HepG2 (cell line): ENCODE data around the gene FAM83E. TPM values are rescaled to one million over a fixed set of nuclear protein-coding genes. Genes with fewer than 3 reads are reported as not detected.

Experiments used
- ATAC-seq: fragments of 200-7000 bp; cut with Tn5 transposase; 3 replicates; pipeline ENCODE4 v1.9.1; 2020; ENCODE audit warnings: mild to moderate bottlenecking, moderate library complexity
- BruUV-seq: library from RNA; stranded (reverse); fragments of 400-500 nt; replicated peaks from 2 replicates; lab custom pipeline; 2021; lab: Mats Ljungman, UMichigan
- CTCF ChIA-PET: fragments of 300-600 bp; formaldehyde crosslinking; extraction: SDS; loops from one replicate; lab custom pipeline; 2021; ENCODE audit warnings: low total read pairs, inconsistent platforms, low intra/inter-chr PET ratio; lab: Yijun Ruan, JAX
- POLR2A ChIA-PET: fragments of 350-600 bp; sonication (Branson Sonifier 250); formaldehyde crosslinking; loops from one replicate; lab custom pipeline; 2020; ENCODE audit warnings: antibody characterized with exemption, inconsistent platforms; lab: Yijun Ruan, JAX
- DNase-seq: peaks from one replicate; pipeline ENCODE4 v3.0.0-alpha.2; 2015; ENCODE audit warnings: low spot score
- FAIRE-seq: peaks from 3 replicates; lab custom pipeline; 2011; peaks lifted over from hg19 to GRCh38; lab: Jason Lieb, UNC
- H2AFZ ChIP-seq: one replicate; pipeline ENCODE4 v1.6.1; 2011; ENCODE audit warnings: low read length, inconsistent platforms
- H3K27ac ChIP-seq: fragments of 300-600 bp; 3 replicates; pipeline ENCODE4 v1.8.0; 2011; ENCODE audit warnings: mixed run types, mild to moderate bottlenecking, mixed read lengths, low read length, inconsistent platforms; ENCODE audit not compliant: insufficient read depth; ENCODE audit errors: extremely low read length
- H3K27me3 ChIP-seq, 2 experiments: fragments of 200-600 bp in 1 of 2; 2 replicates in 1 of 2; 3 replicates in 1 of 2; pipeline versions ENCODE4 v1.6.0 to v1.8.0; 2011; ENCODE audit warnings: low read length in 2 of 2, mild to moderate bottlenecking in 2 of 2, moderate library complexity in 2 of 2, inconsistent platforms in 1 of 2; ENCODE audit not compliant: insufficient read depth in 2 of 2, control insufficient read depth in 1 of 2
- H3K36me3 ChIP-seq, 2 experiments: fragments of 200-600 bp in 1 of 2; replicated peaks in 1 of 2; 2 replicates in 1 of 2; 3 replicates in 1 of 2; pipeline versions ENCODE4 v1.5.1 to v1.8.0; 2011; ENCODE audit warnings: low read length in 2 of 2, inconsistent platforms in 1 of 2; ENCODE audit not compliant: insufficient read depth in 2 of 2, control insufficient read depth in 1 of 2
- H3K4me1 ChIP-seq: 2 replicates; pipeline ENCODE4 v1.5.1; 2012; ENCODE audit warnings: low read length, inconsistent platforms; ENCODE audit not compliant: insufficient read depth
- H3K4me2 ChIP-seq: 2 replicates; pipeline ENCODE4 v1.6.0; 2011; ENCODE audit warnings: low read depth, low read length, inconsistent platforms
- H3K4me3 ChIP-seq, 3 experiments: fragments of 200-600 bp in 1 of 3; sonication (generic), shearing (Covaris generic) in 1 of 3; replicated peaks in 1 of 3; 2 replicates each; pipeline ENCODE4 v1.5.1; 2011 to 2016; ENCODE audit warnings: low read length in 3 of 3, inconsistent platforms in 2 of 3, low read depth in 2 of 3, mild to moderate bottlenecking in 2 of 3, control low read depth in 1 of 3, mixed read lengths in 1 of 3; ENCODE audit not compliant: insufficient read depth in 1 of 3
- H3K79me2 ChIP-seq: one replicate; pipeline ENCODE4 v1.6.1; 2011; ENCODE audit warnings: low read length, inconsistent platforms; ENCODE audit not compliant: insufficient read depth
- H3K9ac ChIP-seq: 2 replicates; pipeline ENCODE4 v1.6.0; 2011; ENCODE audit warnings: mild to moderate bottlenecking, low read depth, low read length, inconsistent platforms; ENCODE audit not compliant: insufficient read depth
- H3K9me3 ChIP-seq: 2 replicates; pipeline ENCODE4 v1.5.1; 2012; ENCODE audit warnings: mild to moderate bottlenecking, low read length
- H4K20me1 ChIP-seq: 2 replicates; pipeline ENCODE4 v1.6.0; 2011; ENCODE audit warnings: inconsistent platforms, mild to moderate bottlenecking, low read length, moderate library complexity; ENCODE audit not compliant: insufficient read depth
- AGO1 ChIP-seq: fragments of 200-400 bp; formaldehyde crosslinking; IDR thresholded peaks from 2 replicates; pipeline ENCODE4 v1.6.1; 2017; ENCODE audit warnings: mild to moderate bottlenecking, low read depth, low read length, moderate library complexity; ENCODE audit not compliant: poor library complexity, severe bottlenecking
- ASH2L ChIP-seq: fragments of 300-600, 200-600 bp; sonication (generic); IDR thresholded peaks from 2 replicates; pipeline ENCODE4 v1.7.0; 2017; ENCODE audit warnings: low read depth, mild to moderate bottlenecking, moderate library complexity, mixed read lengths, low read length; ENCODE audit not compliant: insufficient read length
- ATF1 ChIP-seq: IDR thresholded peaks from 2 replicates; pipeline ENCODE4 v1.6.1; 2016; ENCODE audit warnings: mild to moderate bottlenecking, control low read depth
- BCL3 ChIP-seq: sonication (generic); formaldehyde crosslinking; IDR thresholded peaks from 2 replicates; pipeline ENCODE4 v1.5.1; 2020; ENCODE audit warnings: mild to moderate bottlenecking, missing genetic modification reagents, moderate library complexity
- EZH2 ChIP-seq: conservative IDR thresholded peaks from 2 replicates; pipeline ENCODE4 v1.6.1; 2012; ENCODE audit warnings: mild to moderate bottlenecking, low read depth, low read length, moderate library complexity
- KDM2A ChIP-seq: sonication (generic); formaldehyde crosslinking; IDR thresholded peaks from 2 replicates; pipeline ENCODE4 v1.4.0; 2020; ENCODE audit warnings: low read depth, missing genetic modification reagents, borderline replicate concordance
- MAX ChIP-seq: IDR thresholded peaks from 2 replicates; pipeline ENCODE4 v1.6.1; 2012; ENCODE audit warnings: inconsistent platforms
- MLLT10 ChIP-seq: sonication (generic); formaldehyde crosslinking; IDR thresholded peaks from 2 replicates; pipeline ENCODE4 v1.4.0; 2020; ENCODE audit warnings: missing genetic modification reagents
- NFE2 ChIP-seq: sonication (generic); formaldehyde crosslinking; IDR thresholded peaks from 2 replicates; pipeline ENCODE4 v1.4.0; 2020; ENCODE audit warnings: missing genetic modification reagents
- NFYB ChIP-seq: sonication (generic); formaldehyde crosslinking; IDR thresholded peaks from 2 replicates; pipeline ENCODE4 v1.4.0; 2020; ENCODE audit warnings: missing genetic modification reagents
- RCOR2 ChIP-seq: IDR thresholded peaks from 2 replicates; pipeline ENCODE4 v1.6.1; 2016; ENCODE audit warnings: missing biosample characterization, missing genetic modification reagents
- ZMAT3 ChIP-seq: sonication (generic); formaldehyde crosslinking; conservative IDR thresholded peaks from 2 replicates; pipeline ENCODE4 v1.7.0; 2021; ENCODE audit warnings: missing genetic modification reagents
- ZNF354B ChIP-seq: sonication (generic); formaldehyde crosslinking; IDR thresholded peaks from 2 replicates; pipeline ENCODE4 v1.8.0; 2022; ENCODE audit warnings: mild to moderate bottlenecking, missing genetic modification reagents
- ZNF501 ChIP-seq: sonication (generic); formaldehyde crosslinking; IDR thresholded peaks from 2 replicates; pipeline ENCODE4 v1.5.1; 2020; ENCODE audit warnings: mild to moderate bottlenecking, moderate library complexity, missing genetic modification reagents
- ZNF512B ChIP-seq: sonication (generic); formaldehyde crosslinking; IDR thresholded peaks from 2 replicates; pipeline ENCODE4 v1.5.1; 2020; ENCODE audit warnings: missing genetic modification reagents, mild to moderate bottlenecking, borderline replicate concordance
- ZNF800 ChIP-seq: sonication (generic); formaldehyde crosslinking; IDR thresholded peaks from 2 replicates; pipeline ENCODE4 v1.4.0; 2020; ENCODE audit warnings: missing genetic modification reagents
- ZZZ3 ChIP-seq: sonication (generic); formaldehyde crosslinking; IDR thresholded peaks from 2 replicates; pipeline ENCODE4 v1.4.0; 2020; ENCODE audit warnings: missing genetic modification reagents, mild to moderate bottlenecking, borderline replicate concordance
- WGBS: methylation state at CpG from one replicate; pipeline ENCODE4 v1.1.6; 2017; ENCODE audit warnings: low lambda C conversion rate; 5-methylcytosine and 5-hydroxymethylcytosine counted together
- in situ Hi-C: cut with HindIII; loops from 2 replicates; pipeline ENCODE4 v1.10.0; 2017; ENCODE audit warnings: low pct_unique_long_range_greater_than_20kb; ENCODE audit not compliant: extremely low pct_ligation_motif_present
- intact Hi-C: fragments of 100-400 bp; cut with micrococcal nuclease; formaldehyde crosslinking; loops from one replicate; pipeline ENCODE4 v1.10.0; 2022; ENCODE audit not compliant: unreplicated experiment
- polyA plus RNA-seq, 8 experiments: library from polyadenylated mRNA; depleted of rRNA in 3 of 8; stranded (reverse) in 7 of 8; unstranded in 1 of 8; fragments of >200 nt; fragmentation: Illumina TruSeq in 4 of 8; extraction: Trizol in 4 of 8; gene quantifications; 2 replicates each; pipeline versions ENCODE4 v1.2.1 to v1.2.3, GENCODE V29; 2011 to 2016; ENCODE audit warnings: low read depth in 4 of 8, missing spikeins in 1 of 8, mixed read lengths in 1 of 8; ENCODE audit not compliant: insufficient read depth in 1 of 8
- total RNA-seq, 5 experiments: library from RNA; depleted of rRNA; stranded (reverse); fragments of >200 nt; fragmentation: Illumina TruSeq; extraction: Trizol; gene quantifications; 2 replicates each; pipeline ENCODE4 v1.2.3, GENCODE V29; 2016; ENCODE audit warnings: low read depth in 1 of 5

FAM83E gene
- total and polyA plus RNA-seq, 2 of the 13 experiments (the other 11 are each of a cell fraction or from before 2014, with no cell fraction given) = 0.18 to 0.60 TPM

GRCh38 chr19:48578891-48579290 is 36.0 kb downstream of the FAM83E start:
- no peak for FAIRE-seq
- no peak overlapping the region for H3K4me3 ChIP-seq
- H3K4me1 ChIP-seq = peaks cover 23% of the 10 kb centered on the region
- no peaks in the 10 kb centered on the region; a peak in 1 of 5 replicates for H3K27me3 ChIP-seq
- no peaks in the 10 kb centered on the region for H4K20me1 ChIP-seq
- H3K9ac ChIP-seq = no peak overlapping the region
- TF ChIP-seq KDM2A (CRISPR knock-in tag) (no peak), ZNF501 (CRISPR knock-in tag) (no peak), ATF1 (CRISPR knock-in tag) (no peak), ZMAT3 (CRISPR knock-in tag) (no peak), ZNF800 (CRISPR knock-in tag) (no peak), NFYB (no peak), BCL3 (CRISPR knock-in tag) (no peak), AGO1 (no peak), EZH2 (no peak), ZNF354B (no peak), MAX (no peak), NFE2 (CRISPR knock-in tag) (no peak), MLLT10 (no peak), ZNF512B (CRISPR knock-in tag) (no peak), ZZZ3 (CRISPR knock-in tag) (no peak), ASH2L (no peak), RCOR2 (CRISPR knock-in tag) (no peak)
- DNase-seq = no peak
- H3K27ac ChIP-seq = no peak overlapping the region
- H3K9me3 ChIP-seq = no peaks in the 10 kb centered on the region
- CTCF ChIA-PET = no interaction called here
- no peaks in the 10 kb centered on the region for H3K36me3 ChIP-seq
- no TSS peak for BruUV-seq
- in situ Hi-C loops (no loop called here), intact Hi-C loops (no loop called here)
- no peak for ATAC-seq
- H3K4me2 ChIP-seq = no peak overlapping the region
- H3K79me2 ChIP-seq = no peaks in the 10 kb centered on the region
- POLR2A ChIA-PET = interaction anchor here (1.2 kb wide), 1 partner anchor 77 kb away, joined by 3 read pairs; no protein-coding TSS in a partner anchor
- 22% methylated on average over 3 of the region's 3 CpGs for WGBS
- H2AFZ ChIP-seq = no peak overlapping the region
